Panc1 (cell line): ENCODE measurements around the gene SVOP. TPM values are rescaled to one million over a fixed set of nuclear protein-coding genes. Genes with fewer than 3 reads are reported as not detected.

Experiments used
- ATAC-seq: fragments of 200-7000 bp; cut with Tn5 transposase; 2 replicates; pipeline ENCODE4 v1.9.1; 2020; ENCODE audit warnings: mild to moderate bottlenecking, moderate library complexity
- BruUV-seq: library from RNA; stranded (reverse); fragments of 400-500 nt; replicated peaks from 2 replicates; lab custom pipeline; 2021; lab: Mats Ljungman, UMichigan
- CTCF ChIA-PET: fragments of 300-600 bp; sonication (Branson Sonifier 250); formaldehyde crosslinking; loops from one replicate; lab custom pipeline; 2022; ENCODE audit warnings: antibody characterized with exemption; lab: Charles Lee
- POLR2A ChIA-PET: fragments of 300-600 bp; sonication (Branson Sonifier 250); formaldehyde crosslinking; loops from one replicate; lab custom pipeline; 2022; ENCODE audit warnings: antibody characterized with exemption; lab: Charles Lee
- DNase-seq: peaks from one replicate; pipeline ENCODE4 v3.0.0-alpha.2; 2010; ENCODE audit warnings: low read depth, low spot score
- H3K27ac ChIP-seq: 2 replicates; pipeline ENCODE4 v1.5.1; 2011; ENCODE audit warnings: mild to moderate bottlenecking, low read length, inconsistent platforms
- H3K27me3 ChIP-seq: fragments of 200-500 bp; sonication (Bioruptor generic); 2 replicates; pipeline ENCODE4 v1.6.0; 2014; ENCODE audit warnings: low read length, inconsistent platforms; ENCODE audit not compliant: control insufficient read depth, insufficient read depth
- H3K36me3 ChIP-seq: fragments of 200-500 bp; sonication (Bioruptor generic); 2 replicates; pipeline ENCODE4 v1.5.1; 2014; ENCODE audit warnings: inconsistent platforms, mild to moderate bottlenecking, low read length, moderate library complexity; ENCODE audit not compliant: control insufficient read depth, insufficient read depth
- H3K4me1 ChIP-seq: 2 replicates; pipeline ENCODE4 v1.5.1; 2011; ENCODE audit warnings: inconsistent platforms, mild to moderate bottlenecking, low read length, moderate library complexity; ENCODE audit not compliant: control insufficient read depth, insufficient read depth
- H3K4me3 ChIP-seq, 2 experiments: 2 replicates each; pipeline ENCODE4 v1.5.1; 2011 to 2012; ENCODE audit warnings: low read depth in 2 of 2, low read length in 2 of 2, mild to moderate bottlenecking in 2 of 2, inconsistent platforms in 1 of 2, moderate library complexity in 1 of 2
- H3K9me3 ChIP-seq: fragments of 200-500 bp; sonication (Bioruptor generic); 2 replicates; pipeline ENCODE4 v1.5.1; 2014; ENCODE audit warnings: low read depth, mild to moderate bottlenecking, inconsistent platforms, low read length, moderate library complexity; ENCODE audit not compliant: control insufficient read depth, insufficient read depth
- CTCF ChIP-seq: fragments of 450-650 bp; IDR thresholded peaks from 2 replicates; pipeline ENCODE4 v1.5.1; 2017; ENCODE audit warnings: mild to moderate bottlenecking
- POLR2AphosphoS5 ChIP-seq: IDR thresholded peaks from 2 replicates; pipeline ENCODE4 v1.6.1; 2012; ENCODE audit warnings: mild to moderate bottlenecking, low read depth, low read length, moderate library complexity
- REST ChIP-seq, 2 experiments: IDR thresholded peaks; 2 replicates each; pipeline ENCODE4 v1.6.1; 2011 to 2012; ENCODE audit warnings: low read depth in 2 of 2, control low read depth in 1 of 2, low read length in 1 of 2, mild to moderate bottlenecking in 1 of 2, moderate library complexity in 1 of 2; ENCODE audit not compliant: insufficient read depth in 1 of 2
- SIN3A ChIP-seq: IDR thresholded peaks from 2 replicates; pipeline ENCODE4 v1.6.1; 2012; ENCODE audit warnings: low read depth, mild to moderate bottlenecking, low read length, moderate library complexity, borderline replicate concordance; ENCODE audit not compliant: insufficient read depth
- TCF7L2 ChIP-seq: IDR thresholded peaks from 2 replicates; pipeline ENCODE4 v1.6.1; 2011; ENCODE audit warnings: mild to moderate bottlenecking, low read depth, low read length, inconsistent platforms
- in situ Hi-C: cut with HindIII; loops from 2 replicates; pipeline ENCODE4 v1.10.0; 2016; ENCODE audit warnings: low sequenced_read_pairs, low pct_unique_long_range_greater_than_20kb
- intact Hi-C: fragments of 100-400 bp; cut with micrococcal nuclease; formaldehyde crosslinking; loops from one replicate; pipeline ENCODE4 v1.10.0; 2022; ENCODE audit not compliant: unreplicated experiment
- total RNA-seq: library from RNA; stranded (reverse); gene quantifications from one replicate; pipeline ENCODE4 v1.2.1, GENCODE V29; 2021; ENCODE audit not compliant: unreplicated experiment

SVOP gene
- total RNA-seq, 1 experiment from 2014 or later, result not detected

GRCh38 chr12:108858311-108859074 is 162.4 kb downstream of the SVOP start:
- Histone ChIP-seq H3K4me3 (peak overlapping the region; percentile 50 to 58), H3K27me3 (no peaks in the 10 kb centered on the region), H3K4me1 (peaks cover 29% of the 10 kb centered on the region), H3K9me3 (no peaks in the 10 kb centered on the region; the same call in 1 of the 2 replicates), H3K27ac (peak overlapping the region; percentile 67), H3K36me3 (no peaks in the 10 kb centered on the region; the same call in 1 of the 2 replicates)
- no peak for TF ChIP-seq TCF7L2
- TF ChIP-seq SIN3A, result no peak
- no peak for TF ChIP-seq REST (IDR thresholded peaks at IDR 0.05; ENCODE audit: insufficient read depth in 1 of 2, low read depth in 2 of 2, low read length in 1 of 2)
- no peak for TF ChIP-seq CTCF
- no peak for TF ChIP-seq POLR2AphosphoS5
- DNase-seq (no peak), ATAC-seq (no peak)
- ChIA-PET POLR2A (no interaction called here), CTCF (interaction anchor here (0.6 to 0.7 kb wide), 2 partner anchors 9 to 102 kb away, joined by 3 to 4 read pairs; no protein-coding TSS in a partner anchor)
- BruUV-seq, result TSS peak; percentile 96
- in situ Hi-C loops (no loop called here), intact Hi-C loops (loop anchor here (10.0 kb wide), 1 partner anchor 236 kb away; the partner anchor contains the start of genes ALKBH2 and UNG)

Other genes starting within 250 kb of the SVOP start
- gene SSH1, start 163.5 kb downstream of the SVOP start, total RNA-seq, result 58.6 TPM
- not detected for gene DAO, start 141.0 kb downstream of the SVOP start, total RNA-seq
- 5.7 TPM for gene USP30, start 31.5 kb upstream of the SVOP start, total RNA-seq
- 41.6 TPM for gene ALKBH2, start 72.4 kb upstream of the SVOP start, total RNA-seq
- gene UNG, start 76.5 kb upstream of the SVOP start, total RNA-seq, result 74.4 TPM
- gene ACACB, start 95.5 kb upstream of the SVOP start, total RNA-seq, result 12.3 TPM